IPS-NIHi7 (cell line): ENCODE results near the gene SMAD6.

Experiments used
- DNase-seq: peaks from one replicate; pipeline ENCODE4 v3.0.0; 2012; ENCODE audit warnings: mixed read lengths; ENCODE audit errors: extremely low spot score

Gene SMAD6

GRCh38 chr15:66796343-66796742, 94.3 kb downstream of the SMAD6 start:
- no peak for DNase-seq

GRCh38 chr15:66797921-66798320, 95.9 kb downstream of the SMAD6 start:
- DNase-seq, result no peak

- DNase-seq, result no peak
These were observed 96.5 kb downstream of the SMAD6 start for GRCh38 chr15:66798426-66799061.

GRCh38 chr15:66799242-66799641, 97.2 kb downstream of the SMAD6 start:
- no peak for DNase-seq

GRCh38 chr15:66800584-66801235, 98.7 kb downstream of the SMAD6 start:
- DNase-seq, result no peak

GRCh38 chr15:66801266-66801665, 99.2 kb downstream of the SMAD6 start:
- no peak for DNase-seq

- DNase-seq, result no peak
These were observed 100.3 kb downstream of the SMAD6 start for GRCh38 chr15:66802025-66803001.

GRCh38 chr15:66803182-66803729, 101.2 kb downstream of the SMAD6 start:
- peak; percentile 93 for DNase-seq

- DNase-seq, result no peak
These were observed 101.7 kb downstream of the SMAD6 start for GRCh38 chr15:66803749-66804148.

GRCh38 chr15:66805202-66805885, 103.3 kb downstream of the SMAD6 start:
- DNase-seq, result no peak

GRCh38 chr15:66808181-66808824, 106.3 kb downstream of the SMAD6 start:
- no peak for DNase-seq

GRCh38 chr15:66809664-66810063, 107.6 kb downstream of the SMAD6 start:
- no peak for DNase-seq

- DNase-seq, result no peak
These were observed 113.3 kb downstream of the SMAD6 start for GRCh38 chr15:66815318-66815717.

- DNase-seq, result no peak
These were observed 114.2 kb downstream of the SMAD6 start for GRCh38 chr15:66816201-66816600.

- DNase-seq, result no peak
These were observed 117.0 kb downstream of the SMAD6 start for GRCh38 chr15:66819084-66819483.

GRCh38 chr15:66820481-66821176, 118.6 kb downstream of the SMAD6 start:
- DNase-seq, result no peak

- no peak for DNase-seq
These were observed 119.3 kb downstream of the SMAD6 start for GRCh38 chr15:66821307-66821706.

GRCh38 chr15:66822114-66822513, 120.1 kb downstream of the SMAD6 start:
- no peak for DNase-seq

- DNase-seq, result no peak
These were observed 120.5 kb downstream of the SMAD6 start for GRCh38 chr15:66822576-66822975.

- no peak for DNase-seq
These were observed 121.6 kb downstream of the SMAD6 start for GRCh38 chr15:66823601-66824000.
